Smooth muscle cell of the brain vasculature (primary cell): ENCODE data around the gene BAAT.
"Not testable (repeated sequence)": the region's sequence is repeated elsewhere in the genome, so short reads cannot be mapped to it uniquely, and the experiment has no call there.

Source experiments
- DNase-seq: peaks from one replicate; pipeline ENCODE4 v3.0.0-alpha.2; 2012; ENCODE audit warnings: low read depth, low spot score

Gene BAAT

DNA sequence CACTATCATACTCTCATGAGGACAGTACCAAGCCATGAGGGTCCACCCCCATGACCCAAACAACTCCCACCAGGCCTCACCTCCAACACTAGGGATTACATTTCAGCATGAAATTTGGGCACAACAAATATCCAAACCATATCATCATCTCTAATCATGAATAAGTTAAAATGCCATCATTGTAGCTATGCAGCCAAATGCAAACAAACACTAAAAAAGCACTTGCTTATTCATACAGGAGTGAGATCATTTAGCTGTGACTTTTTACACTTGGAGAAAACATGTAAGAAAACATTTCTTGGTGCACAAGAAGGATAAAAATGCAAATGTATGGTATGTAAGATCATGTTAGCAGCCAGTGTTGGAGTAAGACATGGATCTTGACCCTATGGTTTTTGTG is 24.2 kb downstream of the BAAT start:
- DNase-seq, result no peak

DNA sequence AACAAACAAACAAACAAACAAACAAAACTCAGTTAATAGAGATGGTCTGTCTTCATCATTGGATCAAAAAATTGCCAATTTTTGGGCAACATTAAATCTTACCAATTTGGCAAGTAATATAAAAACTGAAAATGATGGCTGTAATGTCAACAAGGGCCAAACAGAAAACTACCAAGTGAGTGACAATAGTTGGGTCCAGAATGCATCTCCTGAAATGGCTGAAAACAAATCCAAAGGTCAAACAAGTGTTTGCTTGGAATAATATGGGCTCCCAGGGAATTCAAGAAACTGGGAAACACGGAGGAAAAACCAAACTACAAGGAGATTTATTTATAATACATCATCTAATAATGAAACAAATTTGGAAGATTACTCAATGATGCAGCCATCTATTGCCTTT is 25.1 kb downstream of the BAAT start:
- no peak for DNase-seq

GRCh38 chr9:101356619-101357018 is 28.2 kb downstream of the BAAT start:
- no peak for DNase-seq

DNA sequence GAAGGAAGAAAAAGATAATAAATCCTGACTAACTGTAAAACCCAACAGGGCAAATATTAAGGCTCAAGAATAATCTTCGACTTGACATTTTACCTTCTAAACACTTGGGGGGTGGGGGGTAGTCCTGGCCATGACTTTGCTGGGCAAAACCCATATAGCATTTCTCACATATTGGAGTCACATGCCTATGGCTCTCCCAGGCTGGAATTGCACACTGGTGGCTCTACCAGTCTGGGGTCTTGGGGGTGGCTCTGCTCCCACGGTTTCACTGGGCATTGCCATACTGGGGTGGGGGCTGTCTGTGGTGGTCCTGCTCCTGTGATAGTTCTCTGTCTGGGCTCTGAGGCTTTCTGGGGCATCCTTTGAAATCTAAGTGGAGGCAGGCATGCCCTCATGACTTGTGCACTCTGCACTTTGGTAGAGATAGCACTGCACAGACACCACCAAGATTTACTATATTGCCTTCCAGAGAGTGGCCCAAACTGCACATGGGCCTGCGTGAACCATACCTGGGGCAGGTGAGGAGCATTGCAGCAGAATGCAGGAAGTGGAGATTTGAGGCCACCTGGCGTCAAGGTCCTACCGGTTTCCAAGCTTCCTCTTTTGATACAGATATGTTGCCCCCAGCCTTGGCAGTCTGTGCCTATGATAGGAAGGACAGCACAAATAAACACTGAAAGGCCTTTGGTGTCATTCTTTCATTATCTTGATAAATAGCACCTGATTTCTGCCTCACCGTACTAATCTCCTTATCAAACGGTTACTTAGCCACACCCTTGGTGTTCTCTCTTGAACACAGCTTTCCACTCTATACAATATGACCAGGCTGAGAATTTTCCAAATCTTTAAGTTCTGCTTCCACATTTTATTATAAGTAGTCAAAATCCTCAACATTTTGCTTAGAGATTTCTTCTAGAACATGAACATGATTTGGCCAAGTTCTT is 29.8 kb downstream of the BAAT start:
- DNase-seq, result no peak

DNA sequence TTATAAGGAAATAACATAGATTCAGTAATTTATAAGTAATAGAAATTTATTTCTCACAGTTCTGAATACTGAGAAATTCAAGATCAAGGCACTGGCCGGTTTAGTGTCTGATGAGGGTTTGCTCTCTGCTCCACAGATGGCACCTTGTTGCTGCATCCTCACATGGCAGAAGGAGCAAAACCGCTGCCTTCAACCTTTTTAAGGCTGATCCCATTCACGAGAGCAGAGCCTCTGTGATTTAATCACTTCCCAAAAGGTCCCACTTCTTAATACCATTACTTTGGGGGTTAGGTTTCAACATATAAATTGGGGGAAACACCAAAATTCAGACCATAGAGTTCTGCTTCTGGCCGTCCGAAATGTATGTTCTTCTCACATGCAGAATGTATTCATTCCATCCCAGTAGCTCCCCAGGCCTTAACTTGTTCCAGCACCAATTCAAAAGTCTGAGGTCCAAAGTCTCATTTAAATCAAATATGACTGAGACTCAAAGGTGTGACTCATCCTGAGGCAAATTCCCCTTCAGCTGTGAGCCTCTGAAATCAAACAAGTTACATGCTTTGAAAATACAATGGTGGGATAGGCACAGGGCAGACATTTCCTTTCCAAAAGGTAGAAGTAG is 30.6 kb downstream of the BAAT start:
- no peak for DNase-seq

- no peak for DNase-seq
These were observed 31.1 kb downstream of the BAAT start for GRCh38 chr9:101353683-101354082.

DNA sequence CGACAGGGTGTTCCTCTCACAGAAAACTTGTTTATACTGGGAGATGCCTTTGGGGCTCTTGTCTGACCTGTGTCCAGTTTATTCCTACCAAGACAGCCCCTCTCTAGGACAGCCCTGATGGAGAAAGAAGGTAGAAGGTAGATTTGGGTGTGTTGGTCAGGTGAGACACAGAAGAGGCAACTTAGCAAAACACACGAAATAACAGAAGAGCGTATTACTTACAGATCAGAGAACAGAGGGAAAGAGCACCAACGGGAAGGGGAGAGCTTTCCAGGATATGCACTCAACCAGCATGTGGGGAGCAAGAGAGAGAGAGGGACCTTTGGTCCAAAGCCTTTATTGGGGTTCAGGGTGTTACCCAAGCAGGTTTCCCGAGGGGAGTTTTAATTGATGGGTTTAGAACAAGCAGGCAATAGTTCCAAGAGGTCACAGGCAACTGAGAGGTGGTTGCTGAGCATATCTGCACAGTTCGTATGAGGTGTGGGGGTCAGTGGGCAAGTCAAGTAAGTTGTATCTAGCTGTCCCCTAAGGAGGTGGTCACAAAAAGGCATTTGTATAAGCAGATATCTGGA is 31.8 kb downstream of the BAAT start:
- DNase-seq, result no peak

DNA sequence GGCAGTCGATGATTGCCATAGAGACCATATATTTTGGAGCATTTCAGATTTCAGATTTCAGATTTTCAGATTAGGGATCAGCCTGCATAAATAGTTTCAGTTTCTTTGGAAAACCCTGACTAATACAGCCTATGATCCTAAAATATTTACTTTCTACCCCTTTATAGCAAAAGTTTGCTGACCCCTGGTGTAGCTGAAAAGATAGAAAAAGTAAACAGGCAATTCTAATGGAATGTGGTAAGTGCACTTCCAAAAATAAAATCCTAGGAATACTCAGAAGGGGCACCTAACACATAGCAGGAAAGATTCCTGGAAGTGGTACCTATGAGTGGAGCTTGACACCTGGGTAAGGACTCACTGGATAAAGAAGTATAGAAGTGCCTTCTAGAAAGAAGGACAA is 34.5 kb downstream of the BAAT start:
- no peak for DNase-seq

DNA sequence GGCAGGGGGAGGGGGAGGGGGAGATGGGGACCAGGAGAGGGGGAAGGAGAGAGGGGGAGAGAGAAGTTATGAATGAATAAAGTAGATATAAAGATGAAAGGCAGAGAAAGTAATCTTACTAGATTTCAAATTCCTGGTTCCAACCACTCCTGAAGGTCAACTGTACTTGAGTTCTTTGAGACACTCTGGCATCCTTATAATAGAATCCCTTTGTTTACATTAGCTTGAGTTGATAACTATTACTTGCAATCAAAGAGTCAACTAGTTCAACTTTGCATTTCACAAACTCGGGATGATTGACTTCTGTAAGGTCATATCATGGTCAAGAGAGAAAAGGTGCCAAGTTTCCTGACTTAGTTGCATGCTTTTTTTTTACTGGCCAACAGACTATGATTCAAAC is 42.2 kb downstream of the BAAT start:
- no peak for DNase-seq

DNA sequence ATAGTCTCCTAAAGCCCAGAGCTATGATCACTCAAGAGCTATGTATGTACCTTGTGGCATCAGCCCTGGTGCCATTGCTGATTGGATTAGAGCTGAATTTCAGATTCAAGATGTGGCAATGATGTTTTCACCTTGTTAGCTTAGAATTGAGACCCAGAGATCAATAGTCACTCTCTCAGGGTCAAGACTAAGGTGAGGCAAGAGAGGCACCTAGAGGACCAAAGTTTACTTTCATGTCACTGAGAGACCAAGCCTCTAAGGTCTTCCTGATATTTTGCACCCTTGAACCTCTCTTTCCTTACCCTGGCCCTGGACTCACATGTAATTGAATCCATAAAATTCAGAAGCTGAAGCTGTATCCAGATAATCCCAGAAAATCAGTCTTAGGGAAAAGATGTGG is 42.8 kb downstream of the BAAT start:
- no peak for DNase-seq

GRCh38 chr9:101337237-101337636 is 47.6 kb downstream of the BAAT start:
- no peak for DNase-seq

- DNase-seq, result no peak
These were observed 48.7 kb downstream of the BAAT start for GRCh38 chr9:101336091-101336490.

GRCh38 chr9:101333926-101334702 is 50.7 kb downstream of the BAAT start:
- no peak for DNase-seq

DNA sequence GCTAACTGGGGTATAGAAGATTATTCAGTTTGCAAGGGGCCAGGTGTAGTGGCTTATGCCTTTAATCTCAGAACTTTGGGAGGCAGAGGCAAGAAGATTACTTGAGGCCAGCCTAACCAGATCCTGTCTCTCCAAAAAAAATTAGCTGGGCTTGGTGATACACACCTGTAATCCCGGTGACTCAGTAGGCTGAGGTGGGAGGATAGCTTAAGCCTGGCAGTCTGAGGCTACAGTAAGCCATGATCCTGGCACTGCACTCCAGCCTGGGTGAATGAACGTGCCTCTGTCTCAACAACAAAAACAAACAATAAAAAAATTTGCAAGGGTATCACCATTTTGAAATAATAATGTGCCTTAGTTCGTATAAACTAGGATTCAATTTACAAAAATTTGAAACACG is 51.3 kb downstream of the BAAT start:
- no peak for DNase-seq

DNA sequence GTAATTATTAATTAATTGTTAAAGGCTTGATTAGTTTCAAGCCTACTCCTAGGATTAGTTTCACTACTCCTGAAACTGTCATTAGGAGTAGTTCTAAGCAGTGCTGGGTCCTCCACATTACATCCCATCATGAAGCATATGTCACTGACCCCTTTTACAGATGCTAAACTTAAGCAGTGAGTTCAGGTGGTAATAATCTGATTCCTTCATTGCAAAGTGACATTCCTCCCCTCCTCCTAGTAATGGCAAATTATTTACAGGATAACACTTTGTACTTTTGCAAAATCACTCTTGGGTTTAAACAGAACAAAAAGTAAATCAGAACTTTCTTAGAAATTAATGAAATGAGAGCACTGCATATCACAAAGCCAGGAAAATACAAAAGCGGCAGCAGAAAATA is 52.4 kb downstream of the BAAT start:
- DNase-seq, result no peak

- DNase-seq, result not testable (repeated sequence)
These were observed 57.3 kb downstream of the BAAT start for GRCh38 chr9:101327422-101327909.

DNA sequence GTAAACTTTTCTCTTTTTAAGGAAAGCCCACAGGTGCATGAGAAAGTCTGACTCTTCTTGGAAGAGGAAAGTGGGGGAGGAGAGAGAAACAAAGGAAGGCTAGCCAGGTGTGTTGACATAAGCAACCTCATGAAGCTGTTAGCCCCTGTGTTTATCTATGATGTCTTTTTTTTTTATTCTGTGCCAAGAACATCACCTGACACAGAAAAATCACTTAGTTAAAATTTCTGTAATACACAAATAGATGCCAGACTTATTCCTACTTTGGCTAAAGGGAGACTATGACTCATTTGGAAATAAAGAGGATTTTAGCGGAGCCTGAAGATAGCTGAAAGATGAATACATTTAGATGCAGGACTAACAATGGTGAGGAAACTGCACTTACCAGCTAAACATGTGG is 58.3 kb downstream of the BAAT start:
- no peak for DNase-seq

GRCh38 chr9:101326035-101326434 is 58.8 kb downstream of the BAAT start:
- DNase-seq, result no peak

DNA sequence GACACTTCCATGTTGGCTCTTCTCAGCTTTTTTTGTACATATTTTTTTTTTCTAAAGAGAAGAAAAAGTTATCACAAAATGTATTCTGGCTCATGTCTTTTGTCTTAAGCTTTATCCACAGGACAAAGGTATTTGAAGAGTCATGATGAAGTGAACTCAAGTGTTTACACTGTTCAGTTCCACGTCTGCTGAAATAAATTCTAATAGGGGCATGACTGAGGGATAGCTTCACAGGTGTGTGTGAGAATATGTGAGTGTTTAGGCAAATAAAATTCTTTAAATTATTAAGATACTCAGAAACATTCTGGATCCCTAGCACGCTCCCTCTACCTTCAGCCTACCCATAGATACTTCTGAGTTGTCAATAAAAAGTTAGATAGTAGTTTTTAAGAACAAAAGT is 59.8 kb downstream of the BAAT start:
- DNase-seq, result no peak

DNA sequence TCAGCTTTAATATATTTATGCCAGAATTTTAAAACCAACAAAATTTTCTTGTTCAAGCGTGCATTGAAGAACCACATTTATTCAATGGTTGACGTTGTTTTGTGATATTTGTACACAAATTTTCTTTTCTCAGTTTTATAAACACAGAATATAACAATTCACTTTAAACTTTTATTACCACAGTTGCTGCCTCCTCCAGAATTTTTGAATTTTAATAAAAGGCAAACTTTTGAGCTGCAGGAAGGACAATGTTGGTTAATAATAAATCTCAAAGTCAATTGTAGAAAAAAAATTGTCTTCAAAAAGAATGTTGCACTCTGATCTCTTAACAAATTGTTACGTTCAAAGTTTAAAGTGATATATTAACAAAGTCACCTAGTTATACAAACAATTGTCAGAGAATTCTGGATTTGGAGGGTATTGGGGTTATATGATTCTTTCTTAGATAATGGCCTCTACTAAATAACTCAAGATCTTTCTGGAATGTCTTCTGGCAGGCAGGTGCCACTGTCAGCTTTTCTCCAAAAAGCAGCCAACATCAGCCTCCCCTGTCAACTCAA is 60.5 kb downstream of the BAAT start:
- no peak for DNase-seq

DNA sequence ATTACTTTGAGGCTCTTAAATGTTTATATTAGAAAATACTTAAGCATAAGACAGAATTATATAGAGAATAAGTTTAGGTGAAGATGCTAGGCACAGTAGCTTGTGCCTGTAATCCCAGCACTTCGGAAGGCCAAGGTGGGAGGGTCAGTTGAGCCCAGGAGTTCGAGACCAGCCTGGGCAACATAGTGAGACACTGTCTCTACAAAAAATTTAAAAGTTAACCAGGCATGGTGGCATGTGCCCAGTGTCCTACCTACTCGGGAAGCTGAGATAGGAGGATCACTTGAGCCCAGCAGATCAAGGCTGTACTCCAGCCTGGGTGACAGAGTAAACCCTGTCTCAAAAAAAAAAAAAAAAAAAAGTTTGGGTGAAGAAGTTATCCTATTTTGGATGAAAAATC is 61.7 kb downstream of the BAAT start:
- DNase-seq, result no peak

- no peak for DNase-seq
These were observed 67.1 kb downstream of the BAAT start for GRCh38 chr9:101317735-101318134.
